GM23338 (cell line): Measurements from ENCODE around the gene KRT9. TPM values are rescaled to one million over a fixed set of nuclear protein-coding genes. Genes with fewer than 3 reads are reported as not detected.

ENCODE experiments used
- ATAC-seq: fragments of 200-7000 bp; cut with Tn5 transposase; 3 replicates; pipeline ENCODE4 v1.9.1; 2020
- DNase-seq: peaks from one replicate; pipeline ENCODE4 v3.0.0-alpha.2; 2015; ENCODE audit warnings: low spot score
- H2AFZ ChIP-seq: fragments of 200-600 bp; sonication (generic); 2 replicates; pipeline ENCODE4 v1.8.0; 2016; ENCODE audit warnings: antibody characterized with exemption, mild to moderate bottlenecking, moderate library complexity
- H3F3A ChIP-seq: fragments of 200-600 bp; sonication (generic); replicated peaks from 2 replicates; pipeline ENCODE4 v1.8.0; 2017; ENCODE audit warnings: antibody characterized with exemption, mixed run types, low read depth
- H3K27ac ChIP-seq: fragments of 200-600 bp; sonication (generic); 2 replicates; pipeline ENCODE4 v1.6.1; 2016; ENCODE audit warnings: low read depth
- H3K27me3 ChIP-seq: fragments of 200-600 bp; sonication (generic); 2 replicates; pipeline ENCODE4 v1.8.0; 2016; ENCODE audit warnings: mild to moderate bottlenecking, mixed run types, moderate library complexity; ENCODE audit not compliant: insufficient read depth
- H3K36me3 ChIP-seq: fragments of 200-600 bp; sonication (generic); 2 replicates; pipeline ENCODE4 v1.8.0; 2016; ENCODE audit warnings: mild to moderate bottlenecking; ENCODE audit not compliant: insufficient read depth
- H3K4me1 ChIP-seq: fragments of 200-600 bp; sonication (generic); 2 replicates; pipeline ENCODE4 v1.8.0; 2016; ENCODE audit warnings: mild to moderate bottlenecking, moderate library complexity; ENCODE audit not compliant: insufficient read depth
- H3K4me2 ChIP-seq: fragments of 200-600 bp; sonication (generic); 2 replicates; pipeline ENCODE4 v1.7.1; 2017; ENCODE audit warnings: mixed run types
- H3K4me3 ChIP-seq: fragments of 200-600 bp; sonication (generic); 2 replicates; pipeline ENCODE4 v1.6.1; 2016; ENCODE audit warnings: mixed run types
- H3K79me2 ChIP-seq: fragments of 200-600 bp; sonication (generic); replicated peaks from 2 replicates; pipeline ENCODE4 v1.8.0; 2017; ENCODE audit warnings: mild to moderate bottlenecking; ENCODE audit not compliant: insufficient read depth
- H3K9me2 ChIP-seq: fragments of 200-600 bp; sonication (generic); 2 replicates; pipeline ENCODE4 v1.8.0; 2017; ENCODE audit not compliant: insufficient read depth
- H4K20me1 ChIP-seq: fragments of 200-600 bp; sonication (generic); replicated peaks from 2 replicates; pipeline ENCODE4 v1.8.0; 2017; ENCODE audit warnings: mild to moderate bottlenecking; ENCODE audit not compliant: insufficient read depth
- H3K27ac Mint-ChIP-seq: 2 replicates; pipeline ENCODE4 v1.8.0; 2020; ENCODE audit warnings: inconsistent platforms, mild to moderate bottlenecking, moderate library complexity, mixed read lengths
- H3K27me3 Mint-ChIP-seq: 3 replicates; pipeline ENCODE4 v1.8.0; 2022; ENCODE audit warnings: low read depth, mild to moderate bottlenecking, moderate library complexity, mixed read lengths, inconsistent platforms; ENCODE audit not compliant: insufficient read depth, poor library complexity
- H3K36me3 Mint-ChIP-seq: 3 replicates; pipeline ENCODE4 v1.8.0; 2021; ENCODE audit warnings: low read depth, mild to moderate bottlenecking, inconsistent platforms, moderate library complexity, mixed read lengths
- H3K4me1 Mint-ChIP-seq: 3 replicates; pipeline ENCODE4 v1.8.0; 2020; ENCODE audit warnings: mild to moderate bottlenecking, inconsistent platforms, mixed read lengths
- H3K4me3 Mint-ChIP-seq: 3 replicates; pipeline ENCODE4 v1.8.0; 2021; ENCODE audit warnings: moderate library complexity, mild to moderate bottlenecking, inconsistent platforms, mixed read lengths
- H3K9me3 Mint-ChIP-seq: 3 replicates; pipeline ENCODE4 v1.8.0; 2020; ENCODE audit warnings: moderate library complexity, mild to moderate bottlenecking, inconsistent platforms, mixed read lengths
- CTCF ChIP-seq, 2 experiments: fragments of 200-600 bp in 1 of 2; sonication (generic) in 1 of 2; conservative IDR thresholded peaks; 2 replicates each; pipeline versions ENCODE4 v1.5.1 to v1.6.1; 2016 to 2017; ENCODE audit warnings: antibody characterized with exemption in 2 of 2, low read depth in 2 of 2, mild to moderate bottlenecking in 2 of 2, moderate library complexity in 1 of 2
- EZH2 ChIP-seq: fragments of 200-600 bp; sonication (generic); IDR thresholded peaks from one replicate; pipeline ENCODE4 v1.8.0; 2017; ENCODE audit warnings: antibody characterized with exemption, mild to moderate bottlenecking, low read depth; ENCODE audit not compliant: unreplicated experiment
- POLR2AphosphoS5 ChIP-seq: IDR thresholded peaks from 2 replicates; pipeline ENCODE4 v1.6.1; 2016; ENCODE audit warnings: antibody characterized with exemption, low read depth
- ZNF462 ChIP-seq: fragments of 250-450 bp; sonication (Bioruptor Pico); IDR thresholded peaks from 2 replicates; pipeline ENCODE4 v1.5.0; 2020; ENCODE audit warnings: mild to moderate bottlenecking, moderate library complexity
- polyA plus RNA-seq: library from polyadenylated mRNA; unstranded; fragments of >200 nt; fragmentation: Nextera tagmentation; extraction: Ambion mirVana; gene quantifications from 2 replicates; pipeline ENCODE4 v1.2.1, GENCODE V29; 2016
- total RNA-seq: library from RNA; depleted of rRNA; stranded (reverse); fragments of >200 nt; shearing (Covaris generic); gene quantifications from 2 replicates; pipeline ENCODE4 v1.2.3, GENCODE V29; 2014

Gene KRT9
- total and polyA plus RNA-seq, 2 experiments from 2014 or later, result not detected

GRCh38 chr17:41537614-41537954, 34.3 kb downstream of the KRT9 start:
- Histone ChIP-seq H3K79me2 (no peaks in the 10 kb centered on the region), H3K9me2 (no peaks in the 10 kb centered on the region), H3F3A (no peaks in the 10 kb centered on the region), H3K36me3 (no peaks in the 10 kb centered on the region), H3K27ac (no peak overlapping the region), H4K20me1 (no peaks in the 10 kb centered on the region), H3K4me2 (no peak overlapping the region), H3K27me3 (no peaks in the 10 kb centered on the region), H2AFZ (no peak overlapping the region), H3K4me3 (no peak overlapping the region), H3K4me1 (peaks cover 4% of the 10 kb centered on the region; the same call in 1 of the 2 replicates)
- H3K4me1 Mint-ChIP-seq, result peaks cover 41% of the 10 kb centered on the region
- peaks cover 11% of the 10 kb centered on the region for H3K27me3 Mint-ChIP-seq
- TF ChIP-seq CTCF (conservative IDR thresholded peaks at IDR 0.05; ENCODE audit: low read depth in 2 of 2), result no peak
- TF ChIP-seq EZH2, result no peak
- no peak for TF ChIP-seq POLR2AphosphoS5
- no peak for TF ChIP-seq ZNF462
- no peak for DNase-seq
- no peak overlapping the region for H3K27ac Mint-ChIP-seq
- no peaks in the 10 kb centered on the region for H3K9me3 Mint-ChIP-seq
- no peaks in the 10 kb centered on the region for H3K36me3 Mint-ChIP-seq
- no peak overlapping the region for H3K4me3 Mint-ChIP-seq
- ATAC-seq, result no peak
